Spleen (tissue), 11 donors: ENCODE measurements around the gene SEPHS1. TPM values are rescaled to one million over a fixed set of nuclear protein-coding genes. Genes with fewer than 3 reads are reported as not detected.

ENCODE experiments used
- DNase-seq: peaks from one replicate; pipeline ENCODE4 v3.0.0-alpha.2; 2020
- H3K27ac ChIP-seq, 8 donors: fragments of 200-600 bp; sonication (generic) in 7 of 8; 1 replicate in 4 of 8; 2 replicates in 4 of 8; pipeline versions ENCODE4 v1.5.0 to v1.8.0; 2016 to 2021; ENCODE audit warnings: inconsistent platforms in 4 of 8, mild to moderate bottlenecking in 4 of 8, moderate library complexity in 1 of 8
- H3K27me3 ChIP-seq, 7 donors: fragments of 200-600 bp; sonication (generic) in 6 of 7; replicated peaks in 1 of 7; 1 replicate in 4 of 7; 2 replicates in 3 of 7; pipeline versions ENCODE4 v1.5.0 to v1.8.0; 2016 to 2021; ENCODE audit warnings: inconsistent platforms in 3 of 7, mild to moderate bottlenecking in 1 of 7
- H3K36me3 ChIP-seq, 6 donors: fragments of 200-600 bp; sonication (generic) in 5 of 6; 1 replicate in 4 of 6; 2 replicates in 2 of 6; pipeline versions ENCODE4 v1.5.0 to v1.8.0; 2016 to 2021; ENCODE audit warnings: inconsistent platforms in 2 of 6
- H3K4me1 ChIP-seq, 6 donors: fragments of 200-600 bp; sonication (generic) in 5 of 6; 1 replicate in 3 of 6; 2 replicates in 3 of 6; pipeline versions ENCODE4 v1.5.0 to v1.8.0; 2016 to 2021; ENCODE audit warnings: inconsistent platforms in 3 of 6
- H3K4me3 ChIP-seq, 8 donors: fragments of 200-600 bp; sonication (generic) in 7 of 8; 1 replicate in 4 of 8; 2 replicates in 4 of 8; pipeline versions ENCODE4 v1.5.0 to v1.8.0; 2016 to 2021; ENCODE audit warnings: inconsistent platforms in 4 of 8, mild to moderate bottlenecking in 4 of 8, moderate library complexity in 2 of 8
- H3K9me3 ChIP-seq, 8 donors: fragments of 200-600 bp; sonication (generic) in 7 of 8; 1 replicate in 4 of 8; 2 replicates in 4 of 8; pipeline versions ENCODE4 v1.5.0 to v1.8.0; 2016 to 2021; ENCODE audit warnings: inconsistent platforms in 4 of 8
- POLR2A ChIP-seq, 3 donors: fragments of 450-650 bp; IDR thresholded peaks; one replicate each; pipeline ENCODE4 v1.5.1; 2017; ENCODE audit warnings: antibody characterized with exemption in 3 of 3, mild to moderate bottlenecking in 1 of 3
- POLR2AphosphoS5 ChIP-seq, 3 donors: sonication (generic); formaldehyde crosslinking; IDR thresholded peaks; one replicate each; pipeline ENCODE4 v1.5.1; 2017; ENCODE audit warnings: antibody characterized with exemption in 3 of 3
- WGBS, 5 donors: extraction: QIAGEN DNeasy Blood & Tissue Kit in 3 of 5; methylation state at CpG; one replicate each; pipeline versions ENCODE4 v1.1.5 to v1.1.7; 2013 to 2018; 5-methylcytosine and 5-hydroxymethylcytosine counted together
- intact Hi-C: fragments of 100-400 bp; cut with DNase I; formaldehyde crosslinking; loops from one replicate; pipeline ENCODE4 v1.15.0; 2023; ENCODE audit warnings: low total_unique reads
- polyA plus RNA-seq, 3 donors: library from polyadenylated mRNA; stranded (reverse); fragments of 200-250 nt; gene quantifications; one replicate each; pipeline ENCODE4 v1.2.1, GENCODE V29; 2013
- total RNA-seq, 7 donors: library from RNA; depleted of rRNA in 3 of 7; stranded (reverse); fragments of >200 nt in 3 of 7; fragmentation: NEBNext Ultra II Directional in 4 of 7; extraction: Animal tissue kit (Norgen Biotek cat#: 25700) in 4 of 7; gene quantifications; one replicate each; pipeline versions ENCODE4 v1.1.0 to v1.2.1, GENCODE V29; 2016 to 2021
- TF ChIP-seq, protein P1 (sequence below), 11 experiments: fragments of 200-600 bp in 7 of 11; fragments of 450-650 bp in 4 of 11; sonication (generic) in 4 of 11; IDR thresholded peaks in 8 of 11; conservative IDR thresholded peaks in 3 of 11; 1 replicate in 7 of 11; 2 replicates in 4 of 11; pipeline versions ENCODE4 v1.4.0 to v1.8.0; 2016 to 2021; ENCODE audit warnings: antibody characterized with exemption in 11 of 11, inconsistent platforms in 4 of 11, mild to moderate bottlenecking in 1 of 11
- donor health status: healthy with polysubstance abuse.
- donor health status: DM: no; HTN: no; CAD: no; lungs with moderate emphysema.
- donor health status: DM: no; HTN: no; CAD: no.
- donor health status: Bipolar disorder and iron deficiency.
- donor health status: healthy.
- donor health status: DM: no; HTN: no; CAD: no.
- donor health status: DM: yes; HTN: yes; CAD: no.

The SEPHS1 gene
- total and polyA plus RNA-seq, 10 donors = 15.4 to 44.0 (median 28.0) TPM

GRCh38 chr10:13372524-13372923 lies 24.4 kb upstream of the SEPHS1 start:
- TF ChIP-seq POLR2AphosphoS5 (IDR thresholded peaks at IDR 0.05) (no peak), POLR2A (IDR thresholded peaks at IDR 0.05) (no peak)
- TF ChIP-seq, protein P1, sequence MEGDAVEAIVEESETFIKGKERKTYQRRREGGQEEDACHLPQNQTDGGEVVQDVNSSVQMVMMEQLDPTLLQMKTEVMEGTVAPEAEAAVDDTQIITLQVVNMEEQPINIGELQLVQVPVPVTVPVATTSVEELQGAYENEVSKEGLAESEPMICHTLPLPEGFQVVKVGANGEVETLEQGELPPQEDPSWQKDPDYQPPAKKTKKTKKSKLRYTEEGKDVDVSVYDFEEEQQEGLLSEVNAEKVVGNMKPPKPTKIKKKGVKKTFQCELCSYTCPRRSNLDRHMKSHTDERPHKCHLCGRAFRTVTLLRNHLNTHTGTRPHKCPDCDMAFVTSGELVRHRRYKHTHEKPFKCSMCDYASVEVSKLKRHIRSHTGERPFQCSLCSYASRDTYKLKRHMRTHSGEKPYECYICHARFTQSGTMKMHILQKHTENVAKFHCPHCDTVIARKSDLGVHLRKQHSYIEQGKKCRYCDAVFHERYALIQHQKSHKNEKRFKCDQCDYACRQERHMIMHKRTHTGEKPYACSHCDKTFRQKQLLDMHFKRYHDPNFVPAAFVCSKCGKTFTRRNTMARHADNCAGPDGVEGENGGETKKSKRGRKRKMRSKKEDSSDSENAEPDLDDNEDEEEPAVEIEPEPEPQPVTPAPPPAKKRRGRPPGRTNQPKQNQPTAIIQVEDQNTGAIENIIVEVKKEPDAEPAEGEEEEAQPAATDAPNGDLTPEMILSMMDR (IDR thresholded peaks at IDR 0.05 in 8 of 11, conservative IDR thresholded peaks at IDR 0.05 in 3 of 11) = no peak
- WGBS, 5 donors = 85 to 94% (median 90%) methylated on average over 5 of the region's 5 CpGs
- Histone ChIP-seq H3K4me3 (no peak overlapping the region), H3K36me3 (no peaks in the 10 kb centered on the region), H3K27ac (no peak overlapping the region), H3K27me3 (peaks cover 0 to 2% (median 0%) of the 10 kb centered on the region in 7 donors), H3K4me1 (peaks cover 0 to 6% (median 0%) of the 10 kb centered on the region in 6 donors), H3K9me3 (no peaks in the 10 kb centered on the region)
- intact Hi-C loops = loop anchor here (5.0 kb wide), 3 partner anchors 70 to 215 kb away; partner anchors contain the start of gene PRPF18
- DNase-seq = no peak

DNA sequence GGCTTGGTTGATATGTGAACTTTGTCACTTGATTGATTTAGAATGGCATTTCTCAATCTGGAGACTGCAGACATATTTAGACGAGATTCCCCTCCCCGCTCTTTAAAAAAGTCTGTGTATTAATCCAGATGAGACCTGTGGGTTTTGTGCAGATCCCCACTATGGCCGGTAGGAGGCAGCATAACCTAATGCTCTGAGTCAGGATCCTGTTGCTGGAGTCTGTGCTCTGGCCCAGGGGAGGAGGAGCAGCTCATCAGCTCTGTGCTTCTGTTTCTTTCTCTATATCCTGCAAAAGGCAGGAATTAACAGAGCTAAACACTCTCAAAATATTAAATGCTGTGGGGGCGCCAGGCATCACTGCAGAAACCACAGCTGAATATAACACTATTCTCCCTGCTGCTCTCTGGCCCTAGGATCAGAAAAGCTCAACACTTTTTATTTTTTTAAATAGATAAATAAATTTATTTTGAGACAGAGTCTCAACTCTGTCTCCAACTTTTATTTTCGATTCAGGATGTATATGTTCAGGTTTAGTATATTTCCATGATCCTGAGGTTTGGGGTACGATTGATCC lies 23.9 kb upstream of the SEPHS1 start:
- no peaks in the 10 kb centered on the region for H3K27me3 ChIP-seq
- DNase-seq = peak; percentile 79
- H3K27ac ChIP-seq = no peak overlapping the region
- no peaks in the 10 kb centered on the region for H3K9me3 ChIP-seq
- TF ChIP-seq POLR2A (IDR thresholded peaks at IDR 0.05) = no peak
- no peak for TF ChIP-seq POLR2AphosphoS5 (IDR thresholded peaks at IDR 0.05)
- TF ChIP-seq, protein P1 (IDR thresholded peaks at IDR 0.05 in 8 of 11, conservative IDR thresholded peaks at IDR 0.05 in 3 of 11) = peak; percentile 79 to 93 (median 87)
- no peak overlapping the region for H3K4me3 ChIP-seq
- peaks cover 0 to 6% (median 0%) of the 10 kb centered on the region in 6 donors for H3K4me1 ChIP-seq
- H3K36me3 ChIP-seq = no peaks in the 10 kb centered on the region
- 28 to 31% (median 28%) methylated on average over 6 of the region's 6 CpGs for WGBS, 5 donors
- intact Hi-C loops = loop anchor here (5.0 kb wide), 3 partner anchors 70 to 215 kb away; partner anchors contain the start of gene PRPF18

GRCh38 chr10:13366891-13367290 lies 18.8 kb upstream of the SEPHS1 start:
- no peak overlapping the region for H3K27ac ChIP-seq
- TF ChIP-seq POLR2A (IDR thresholded peaks at IDR 0.05) (no peak), POLR2AphosphoS5 (IDR thresholded peaks at IDR 0.05) (no peak)
- TF ChIP-seq, protein P1 (IDR thresholded peaks at IDR 0.05 in 8 of 11, conservative IDR thresholded peaks at IDR 0.05 in 3 of 11) = no peak
- peaks cover 0 to 2% (median 0%) of the 10 kb centered on the region in 7 donors for H3K27me3 ChIP-seq
- H3K9me3 ChIP-seq = no peaks in the 10 kb centered on the region
- 87 to 100% (median 91%) methylated on average over 4 of the region's 4 CpGs for WGBS, 5 donors
- peaks cover 0 to 4% (median 0%) of the 10 kb centered on the region in 6 donors for H3K4me1 ChIP-seq
- no peaks in the 10 kb centered on the region for H3K36me3 ChIP-seq
- DNase-seq = peak; percentile 17
- no peak overlapping the region for H3K4me3 ChIP-seq
- intact Hi-C loops = no loop called here

GRCh38 chr10:13365831-13366230 lies 17.7 kb upstream of the SEPHS1 start:
- no peaks in the 10 kb centered on the region for H3K4me1 ChIP-seq
- DNase-seq = peak; percentile 7
- TF ChIP-seq POLR2A (IDR thresholded peaks at IDR 0.05) = no peak
- TF ChIP-seq, protein P1 (IDR thresholded peaks at IDR 0.05 in 8 of 11, conservative IDR thresholded peaks at IDR 0.05 in 3 of 11) = no peak
- H3K27me3 ChIP-seq = peaks cover 0 to 7% (median 0%) of the 10 kb centered on the region in 7 donors
- H3K4me3 ChIP-seq = no peak overlapping the region
- intact Hi-C loops = no loop called here
- no peak overlapping the region for H3K27ac ChIP-seq
- no peaks in the 10 kb centered on the region for H3K36me3 ChIP-seq
- WGBS, 5 donors = 68 to 93% (median 84%) methylated on average over 6 of the region's 6 CpGs
- H3K9me3 ChIP-seq = no peaks in the 10 kb centered on the region
